NCI-H2196 (cell line): Measurements from ENCODE around the gene VSIR.

ENCODE experiments used
- DNase-seq: peaks from one replicate; lab custom pipeline; 2025; ENCODE audit not compliant: unreplicated experiment; lab: John Stamatoyannopoulos, UW

The VSIR gene

DNA sequence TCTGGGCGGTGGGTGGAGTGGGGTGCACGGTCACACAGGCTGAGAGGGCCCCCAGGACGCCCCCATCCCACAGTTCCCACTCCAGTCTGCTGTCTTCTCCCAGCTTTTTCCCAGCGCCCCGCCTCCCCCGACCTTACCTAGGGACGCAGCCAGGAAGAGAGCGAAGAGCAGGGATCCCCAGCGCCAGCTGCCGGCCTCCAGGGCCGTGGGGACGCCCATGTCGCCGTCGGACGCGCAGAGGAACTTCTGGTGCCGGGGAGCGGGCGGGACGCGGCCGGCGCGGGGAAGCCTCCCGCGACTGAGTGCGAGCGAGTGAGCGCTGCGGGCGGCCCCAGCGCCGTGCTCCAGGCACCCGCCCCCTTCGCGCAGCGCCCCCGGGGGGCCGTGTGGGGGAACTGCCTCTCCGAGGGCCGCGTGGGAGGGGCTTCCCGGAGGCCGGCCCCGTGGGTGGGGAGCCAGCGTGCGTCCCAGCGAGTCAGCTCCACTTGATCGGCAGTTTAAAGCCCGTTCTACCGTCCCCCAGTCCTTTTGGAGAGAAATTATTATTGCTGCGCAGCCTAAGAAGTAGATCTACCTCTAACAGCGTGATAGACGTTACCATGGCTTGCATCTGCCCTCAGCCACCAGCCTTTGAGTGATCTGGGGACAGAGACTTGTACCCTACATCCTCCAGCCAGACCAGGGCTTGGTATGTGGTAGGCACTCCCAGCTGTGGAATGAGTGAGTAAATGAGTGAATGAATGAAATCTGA lies at the start of gene VSIR:
TSS of gene VSIR (minus strand) at position 300 of the 751 bp plus-strand sequence. CDS start at position 219, 81 bp downstream.
- DNase-seq, result peak; percentile 57

DNA sequence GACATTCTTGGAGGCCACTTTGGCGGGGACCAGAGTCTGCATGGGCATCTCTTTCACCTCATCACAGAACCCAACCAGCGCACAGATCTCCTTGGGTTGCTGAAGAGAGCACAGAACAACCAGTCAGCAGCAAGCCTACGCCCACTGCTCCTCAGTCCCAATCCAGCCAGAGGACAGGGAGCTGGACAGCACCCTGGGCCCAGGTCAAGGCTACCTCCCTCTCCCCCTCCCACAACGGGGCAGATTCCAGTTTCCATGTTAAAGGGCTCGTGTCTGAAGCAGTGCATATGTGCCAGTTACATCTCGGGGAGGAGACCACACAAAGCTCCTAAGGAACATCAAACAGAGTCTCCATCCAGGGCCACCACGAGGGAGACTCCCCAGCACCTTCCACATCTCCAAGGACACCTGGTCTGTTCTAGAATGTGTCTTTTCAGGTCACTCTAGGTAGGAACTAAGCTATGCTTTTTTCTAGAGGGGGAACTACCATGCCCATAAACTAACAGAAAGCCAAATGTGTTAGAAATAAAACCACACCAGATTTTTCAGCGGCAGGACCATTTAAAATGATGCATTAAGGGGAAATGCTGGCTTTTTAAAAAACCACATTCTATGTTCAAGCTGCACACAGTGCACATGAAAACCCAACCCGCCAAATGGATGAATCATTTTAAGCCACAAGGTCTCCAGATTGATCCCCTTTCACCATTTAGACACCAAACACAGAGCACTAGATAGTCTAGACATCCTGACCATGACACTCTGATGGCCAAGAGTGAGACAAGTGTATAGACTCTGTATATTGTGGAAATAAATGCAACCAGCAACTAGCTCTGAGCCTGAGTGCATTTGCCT lies 48.8 kb upstream of the VSIR start:
- no peak for DNase-seq

DNA sequence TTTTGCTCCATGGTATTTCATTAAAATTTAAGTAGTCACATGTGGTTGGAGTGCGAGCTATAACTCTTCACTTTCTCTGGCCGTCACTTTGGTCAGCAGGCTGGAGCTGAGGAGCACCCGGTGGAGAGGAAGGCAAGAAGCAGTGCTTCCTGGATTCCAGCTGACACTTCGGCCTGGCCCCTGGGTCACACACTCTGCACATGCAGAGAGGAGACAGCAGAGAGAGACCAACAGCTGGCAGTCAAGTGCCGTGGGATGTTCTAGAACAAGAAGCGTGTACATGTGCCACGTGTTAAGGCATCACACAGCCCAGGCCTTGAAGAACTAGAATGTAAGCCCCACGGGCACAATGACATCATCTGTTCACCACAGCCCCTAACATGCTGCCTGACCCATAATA lies 47.6 kb upstream of the VSIR start:
- no peak for DNase-seq

DNA sequence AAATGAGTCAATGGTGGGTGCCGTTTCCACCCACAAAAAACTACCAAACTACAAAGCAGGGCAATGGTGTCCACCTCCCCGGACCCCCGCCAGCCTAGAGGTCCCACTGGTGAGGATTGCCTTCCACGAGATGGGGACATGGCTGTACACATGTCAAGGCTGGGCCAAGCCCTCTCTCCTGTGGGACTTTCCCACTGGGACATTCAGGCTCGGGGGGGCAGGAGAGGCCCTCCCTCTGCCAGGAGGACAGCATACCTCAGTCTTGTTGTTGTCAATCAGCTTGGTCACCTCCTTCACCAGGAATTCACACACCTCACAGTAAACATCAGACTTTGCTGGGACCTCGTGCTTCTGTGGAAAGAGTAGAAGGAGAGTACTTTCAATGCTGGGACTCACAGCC lies 46.7 kb upstream of the VSIR start:
- DNase-seq, result no peak

DNA sequence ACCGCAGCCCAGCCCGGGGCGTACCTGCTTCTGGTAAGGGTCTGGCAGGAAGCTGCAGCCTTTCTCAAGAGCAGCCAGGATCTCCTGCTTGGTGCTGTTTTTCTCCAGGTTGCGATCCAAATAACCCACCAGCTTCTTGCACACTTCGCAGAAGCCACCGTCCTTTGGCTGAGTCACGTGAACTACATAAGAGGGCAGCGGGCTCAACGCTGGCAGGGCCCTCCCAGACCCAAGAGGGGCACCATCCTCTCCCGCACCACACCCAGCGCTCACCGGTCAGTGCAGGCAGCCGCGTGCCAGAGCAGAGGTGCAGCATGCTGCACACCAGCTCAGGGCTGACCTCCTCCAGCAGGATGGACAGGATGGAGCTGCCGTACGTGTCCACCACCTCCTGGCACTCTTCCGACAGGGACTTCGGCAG lies 46.1 kb upstream of the VSIR start:
- no peak for DNase-seq

DNA sequence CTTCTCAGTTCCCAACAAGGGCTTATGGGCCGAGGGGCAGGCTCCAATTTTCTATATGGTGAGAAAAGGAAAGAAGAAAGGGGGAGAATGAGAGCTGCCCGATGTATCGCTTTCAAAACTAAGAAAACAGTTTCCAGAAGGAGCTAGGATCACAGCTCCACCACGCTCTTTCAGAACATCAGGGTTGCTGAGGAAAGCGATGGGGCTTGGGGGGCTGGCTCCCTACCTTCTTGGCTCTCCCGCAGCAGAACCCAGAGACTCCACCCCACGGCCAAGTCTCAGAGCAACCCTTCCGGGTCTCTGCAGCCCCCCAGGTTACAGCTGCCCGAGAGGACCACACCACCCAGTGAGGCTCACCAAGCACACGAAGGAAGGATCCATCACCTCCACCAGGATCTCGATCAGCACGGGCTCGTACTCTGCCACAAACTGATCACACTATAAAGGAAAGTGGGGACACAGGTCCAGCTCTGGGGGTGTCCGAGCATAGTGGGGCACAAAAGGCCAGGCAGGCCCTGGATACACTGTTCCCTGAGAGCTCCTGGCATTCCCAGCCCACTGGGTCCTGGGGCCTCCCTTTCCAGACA lies 45.4 kb upstream of the VSIR start:
- no peak for DNase-seq

DNA sequence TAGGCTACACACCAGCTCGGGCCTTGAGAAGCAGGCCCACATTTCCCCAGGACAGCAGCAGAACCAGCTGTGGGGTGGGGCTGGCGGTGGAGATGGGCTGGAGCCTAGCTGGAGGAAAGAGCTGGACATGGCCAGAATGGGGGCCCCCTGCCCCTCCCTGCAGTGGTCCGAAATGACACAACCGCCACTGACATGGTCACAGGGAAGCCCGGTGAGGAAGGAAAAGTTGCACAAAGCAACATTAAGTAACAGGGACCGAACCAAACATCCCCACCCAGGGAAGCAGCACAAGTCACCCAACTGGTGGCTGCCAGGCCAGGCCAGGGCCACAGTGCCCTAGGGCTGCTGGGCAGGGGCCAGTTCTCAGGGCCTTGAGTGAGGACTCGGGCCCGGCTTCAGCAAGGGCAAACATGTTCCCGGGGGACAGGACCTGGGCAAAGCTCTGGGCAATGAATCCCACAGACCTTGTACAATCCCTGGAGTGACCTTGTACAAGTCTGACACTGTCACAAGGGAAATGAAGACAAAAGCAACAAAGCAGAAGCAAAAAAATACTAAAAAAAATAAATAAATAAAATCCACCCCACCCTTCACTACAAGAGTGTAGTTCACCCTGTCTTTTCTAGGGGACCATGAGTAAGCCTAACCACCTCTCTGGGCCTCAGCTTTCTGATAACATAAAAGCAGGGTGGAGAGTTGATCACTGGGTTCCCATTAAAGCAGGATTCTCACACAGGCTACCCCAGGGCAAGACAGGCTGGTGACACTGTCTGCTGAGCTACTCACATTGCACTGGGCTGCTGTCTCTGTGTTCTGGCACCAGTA lies 44.7 kb upstream of the VSIR start:
- DNase-seq, result no peak

DNA sequence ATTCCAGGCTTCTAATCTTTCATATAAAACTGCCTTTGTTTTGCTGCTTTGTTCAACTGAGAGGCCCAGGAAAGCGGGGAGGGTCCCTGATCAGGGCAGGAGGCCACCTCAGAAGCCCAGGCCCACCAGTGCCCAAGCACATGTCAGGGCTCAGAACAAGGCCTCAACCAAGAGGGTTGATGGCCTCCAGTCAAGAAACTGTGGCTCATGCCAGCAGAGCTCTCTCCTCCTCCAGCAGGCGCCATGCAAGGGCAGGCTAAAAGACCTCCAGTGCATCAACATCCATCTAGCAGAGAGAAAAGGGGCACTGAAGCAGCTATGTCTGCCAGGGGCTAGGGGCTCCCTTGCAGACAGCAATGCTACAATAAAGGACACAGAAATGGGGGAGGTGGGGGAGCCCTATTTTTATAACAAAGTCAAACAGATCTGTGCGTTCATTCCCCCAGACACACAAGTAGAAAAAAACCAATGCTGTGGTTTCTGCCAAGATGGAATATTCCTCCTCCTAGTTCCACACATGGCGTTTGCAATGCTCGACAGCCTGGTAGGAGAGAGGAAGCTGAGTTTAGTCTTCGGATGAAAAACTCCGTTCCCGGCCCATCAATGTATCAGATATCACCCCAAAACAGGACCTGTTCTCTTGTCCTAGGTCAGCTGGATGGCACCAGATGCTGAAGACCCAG lies 43.8 kb upstream of the VSIR start:
- DNase-seq, result no peak

DNA sequence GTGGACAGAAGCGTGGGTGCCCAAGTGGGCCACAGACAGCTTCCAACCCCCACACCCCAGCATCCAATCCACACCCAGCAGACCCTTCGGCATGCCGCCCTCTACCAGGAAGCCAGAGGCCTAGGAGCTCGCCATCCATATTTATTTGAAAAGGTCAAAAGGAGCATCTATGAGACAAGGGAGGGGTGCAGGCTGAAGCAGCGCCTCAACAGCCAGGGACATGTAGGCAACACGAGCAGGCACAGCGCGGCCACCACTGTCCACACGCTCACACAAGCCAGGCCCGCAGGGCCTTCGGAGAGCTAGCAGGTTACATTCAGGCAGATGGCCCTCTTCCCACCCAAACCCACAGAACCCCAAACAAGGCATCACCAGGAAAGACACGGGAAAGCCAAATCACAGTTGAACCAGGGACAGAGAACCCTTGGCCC lies 43.1 kb upstream of the VSIR start:
- DNase-seq, result no peak

DNA sequence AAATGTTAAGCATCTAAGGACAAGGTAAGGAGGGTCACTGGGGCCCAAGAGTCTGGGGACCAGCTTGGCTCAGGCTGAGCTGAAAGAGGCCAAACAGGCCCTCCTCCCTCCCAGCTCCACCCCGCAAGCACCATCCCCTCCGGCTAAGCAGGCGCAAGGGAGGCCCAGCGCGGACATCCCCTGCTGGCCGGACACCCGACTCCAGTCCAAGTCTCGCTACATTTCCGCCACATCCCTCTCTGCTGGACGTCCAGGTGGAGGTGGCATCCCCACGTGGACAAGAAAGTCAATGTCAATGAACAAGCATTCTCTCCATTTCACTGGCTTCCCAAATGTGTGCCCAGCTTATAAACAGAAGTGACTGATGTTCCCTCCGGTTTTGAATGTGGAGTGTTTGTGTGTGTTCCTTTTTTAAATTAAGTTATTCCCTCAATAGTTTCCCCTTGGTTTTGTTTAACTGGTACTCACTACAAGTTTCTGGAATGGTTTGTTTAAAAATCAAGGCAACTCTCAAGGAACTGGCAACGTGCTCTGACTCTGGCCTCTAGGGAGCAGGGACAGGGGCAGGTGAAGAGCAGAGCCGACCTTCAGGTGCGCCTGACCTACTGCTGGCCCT lies 42.3 kb upstream of the VSIR start:
- no peak for DNase-seq

DNA sequence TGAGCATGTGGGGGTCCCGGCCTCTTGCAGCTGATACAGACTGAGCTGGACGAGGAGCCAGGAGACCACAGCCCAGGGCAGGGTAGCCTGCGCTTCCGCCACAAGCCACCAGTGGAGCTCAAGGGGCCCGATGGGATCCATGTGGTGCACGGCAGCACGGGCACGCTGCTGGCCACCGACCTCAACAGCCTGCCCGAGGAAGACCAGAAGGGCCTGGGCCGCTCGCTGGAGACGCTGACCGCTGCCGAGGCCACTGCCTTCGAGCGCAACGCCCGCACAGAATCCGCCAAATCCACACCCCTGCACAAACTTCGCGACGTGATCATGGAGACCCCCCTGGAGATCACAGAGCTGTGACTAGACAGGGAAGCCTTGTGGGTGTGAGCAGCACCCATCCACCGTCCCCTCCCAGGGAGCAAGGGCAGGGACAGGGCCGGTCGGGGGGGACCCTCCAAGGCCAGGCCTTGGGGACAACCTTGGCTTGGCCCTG lies 41.6 kb upstream of the VSIR start:
- no peak for DNase-seq

DNA sequence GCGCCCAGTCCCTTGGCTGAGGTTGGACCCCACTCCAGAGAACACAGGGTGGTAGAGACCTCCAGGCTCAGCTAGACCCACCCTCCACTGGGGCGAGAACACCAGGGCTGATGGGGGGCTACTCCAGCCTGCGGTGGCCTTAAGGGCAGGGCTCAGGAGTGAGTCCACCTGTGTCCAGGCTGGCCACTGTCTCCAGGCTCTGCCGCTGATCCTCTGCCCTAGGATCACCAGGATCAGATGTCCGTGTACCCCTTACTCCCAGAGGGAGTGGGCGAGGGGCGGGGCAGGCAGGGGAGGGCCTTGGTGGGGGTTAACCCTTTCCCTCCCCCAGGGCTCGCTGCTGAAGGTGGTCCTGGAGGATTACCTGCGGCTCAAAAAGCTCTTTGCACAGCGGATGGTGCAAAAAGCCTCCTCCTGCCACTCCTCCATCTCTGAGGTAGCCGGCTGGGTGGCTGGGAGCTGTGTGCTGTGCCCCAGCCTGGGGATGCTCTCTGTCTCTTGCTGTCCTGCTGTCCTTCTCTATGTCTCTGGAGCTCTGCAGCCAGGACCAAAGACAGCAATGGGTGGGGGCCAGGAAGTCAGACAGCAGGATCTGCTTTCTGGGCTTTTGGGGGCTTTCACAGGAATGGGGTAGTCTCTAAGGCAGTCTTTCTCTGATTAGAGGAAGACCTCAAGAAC lies 39.7 kb upstream of the VSIR start:
- DNase-seq, result no peak

DNA sequence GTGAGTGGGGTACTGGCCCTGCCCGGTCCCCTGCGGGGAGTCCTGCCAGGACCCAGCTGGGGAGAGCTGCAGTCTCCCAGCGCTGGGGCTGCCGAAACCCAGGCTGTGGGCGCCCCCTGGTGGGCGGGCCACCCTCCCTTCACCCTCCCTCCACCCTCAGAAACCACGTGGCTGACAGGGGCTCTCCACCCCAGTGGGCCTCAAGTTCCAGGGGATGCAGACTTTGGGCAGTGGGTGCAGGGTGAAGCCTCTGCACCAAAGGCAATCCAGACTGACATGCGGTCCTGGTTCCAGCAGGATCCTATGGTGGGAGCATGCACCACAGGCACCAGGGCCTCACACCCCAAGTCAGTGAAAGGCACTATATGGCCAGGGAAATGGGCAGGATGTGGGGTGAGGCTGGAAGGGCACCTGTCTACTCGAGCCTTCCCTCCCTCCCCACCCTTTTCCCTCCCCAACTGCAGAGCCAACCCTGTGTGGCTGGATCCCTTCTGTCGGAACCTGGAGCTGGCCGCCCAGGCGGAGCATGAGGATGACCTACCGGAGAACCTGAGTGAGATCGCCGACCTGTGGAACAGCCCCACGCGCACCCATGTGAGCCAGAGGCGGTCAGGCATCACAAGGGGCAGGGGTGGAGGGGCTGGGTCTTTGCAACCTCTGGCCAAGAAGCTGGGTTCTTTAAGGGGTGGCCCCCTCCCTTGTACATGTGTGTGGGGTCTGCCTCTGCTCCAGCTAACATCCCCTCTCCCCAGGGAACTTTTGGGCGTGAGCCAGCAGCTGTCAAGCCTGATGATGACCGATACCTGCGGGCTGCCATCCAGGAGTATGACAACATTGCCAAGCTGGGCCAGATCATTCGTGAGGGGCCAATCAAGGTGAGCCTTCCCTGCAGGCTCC lies 38.9 kb upstream of the VSIR start:
- DNase-seq, result peak; percentile 7

DNA sequence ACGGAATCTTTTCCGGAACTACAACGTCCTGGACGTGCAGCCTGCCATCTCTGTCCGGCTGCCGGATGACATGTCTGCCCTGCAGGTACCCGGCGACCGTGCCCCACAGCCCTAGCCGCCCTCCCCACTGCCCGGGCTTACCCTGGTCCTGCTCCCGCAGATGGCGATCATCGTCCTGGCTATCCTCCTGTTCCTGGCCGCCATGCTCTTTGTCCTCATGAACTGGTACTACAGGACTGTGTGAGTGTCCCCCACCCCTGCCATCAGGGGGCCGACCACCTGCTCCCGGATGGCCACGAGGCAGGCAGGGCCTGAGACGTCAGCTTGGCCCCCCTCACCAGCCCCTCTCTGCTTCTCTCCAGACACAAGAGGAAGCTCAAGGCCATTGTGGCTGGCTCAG lies 38.0 kb upstream of the VSIR start:
- no peak for DNase-seq

DNA sequence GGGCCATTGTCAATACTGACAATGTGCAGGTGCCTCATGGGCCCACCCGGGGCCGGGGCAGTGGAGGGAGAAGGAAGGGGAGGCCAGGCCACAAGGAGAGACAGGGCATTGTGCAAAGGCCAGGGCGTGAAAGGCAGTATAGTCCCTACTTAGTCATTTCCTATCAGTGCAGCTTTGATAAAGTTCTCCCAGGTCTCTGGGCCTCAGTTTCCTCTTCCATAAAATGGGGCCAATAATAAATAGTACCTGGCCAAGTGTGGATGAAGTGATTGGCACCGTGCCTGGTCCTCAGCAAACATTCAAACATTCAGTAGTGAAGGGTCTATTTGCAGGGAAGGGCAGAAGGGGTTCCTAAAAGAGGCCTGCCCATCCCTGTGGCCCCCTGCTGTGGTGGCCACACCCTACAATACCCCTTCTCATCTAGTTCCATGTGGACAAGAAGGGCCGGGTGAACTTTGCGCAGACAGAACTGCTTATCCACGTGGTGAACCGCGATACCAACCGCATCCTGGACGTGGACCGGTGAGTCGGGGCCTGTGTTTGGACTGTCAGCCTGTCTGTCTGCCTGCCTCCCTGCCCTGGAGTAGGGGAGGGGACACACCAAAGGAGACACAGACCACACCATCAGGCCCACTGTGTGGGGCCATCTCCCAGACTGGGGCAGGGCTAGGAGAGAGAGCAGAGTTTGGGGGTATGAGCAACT lies 36.9 kb upstream of the VSIR start:
- no peak for DNase-seq

DNA sequence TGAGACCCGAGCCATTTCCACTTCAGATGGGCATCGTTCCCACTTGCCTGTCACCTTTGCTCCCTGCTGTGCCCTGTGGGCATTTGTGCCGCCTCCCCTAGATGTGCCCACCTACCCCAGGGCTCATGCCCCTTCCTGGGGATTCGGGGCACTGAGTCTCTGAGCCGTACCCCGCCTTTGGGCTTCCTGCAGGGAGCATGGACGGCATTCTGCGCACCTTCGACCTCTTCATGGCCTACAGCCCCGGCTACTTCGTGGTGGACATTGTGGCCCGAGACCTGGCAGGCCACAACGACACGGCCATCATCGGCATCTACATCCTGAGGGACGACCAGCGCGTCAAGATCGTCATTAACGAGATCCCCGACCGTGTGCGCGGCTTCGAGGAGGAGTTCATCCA lies 36.3 kb upstream of the VSIR start:
- no peak for DNase-seq
